Activated naive CD4-positive, alpha-beta T cell treated with anti-CD3 and anti-CD28 coated beads for 36 hours (primary cell): ENCODE measurements around the gene TNFAIP3. TPM values are rescaled to one million over a fixed set of nuclear protein-coding genes. Genes with fewer than 3 reads are reported as not detected.

Experiments
- CTCF ChIA-PET: fragments of 350-600 bp; sonication (Branson Sonifier 250); formaldehyde crosslinking; loops from one replicate; lab custom pipeline; 2021; ENCODE audit warnings: antibody characterized with exemption; lab: Charles Lee
- DNase-seq: peaks from one replicate; pipeline ENCODE4 v3.0.0-alpha.2; 2020
- H3K27ac Mint-ChIP-seq: one replicate; pipeline ENCODE4 v1.8.0; 2021; ENCODE audit warnings: mild to moderate bottlenecking, mixed read lengths
- H3K27me3 Mint-ChIP-seq: one replicate; pipeline ENCODE4 v1.8.0; 2021; ENCODE audit warnings: low read depth, mixed read lengths
- H3K36me3 Mint-ChIP-seq: one replicate; pipeline ENCODE4 v1.8.0; 2021; ENCODE audit warnings: low read depth, mixed read lengths
- H3K4me1 Mint-ChIP-seq: one replicate; pipeline ENCODE4 v1.8.0; 2021; ENCODE audit warnings: low read depth, mixed read lengths
- H3K4me3 Mint-ChIP-seq: one replicate; pipeline ENCODE4 v1.8.0; 2021; ENCODE audit warnings: mild to moderate bottlenecking, moderate library complexity, mixed read lengths
- H3K9me3 Mint-ChIP-seq: one replicate; pipeline ENCODE4 v1.8.0; 2021; ENCODE audit warnings: mixed read lengths
- intact Hi-C: fragments of 100-400 bp; cut with micrococcal nuclease; formaldehyde crosslinking; loops from one replicate; pipeline ENCODE4 v1.15.1; 2023
- total RNA-seq, 2 experiments: library from RNA; stranded (reverse); gene quantifications; one replicate each; pipeline ENCODE4 v1.2.3, GENCODE V29; 2021

TNFAIP3 gene
- total RNA-seq, 2 experiments from 2014 or later = 289 to 294 TPM

GRCh38 chr6:137866200-137866913 lies 702 bp upstream of the TNFAIP3 start:
- H3K9me3 Mint-ChIP-seq = no peaks in the 10 kb centered on the region
- peak overlapping the region; percentile 88 for H3K4me3 Mint-ChIP-seq
- H3K27ac Mint-ChIP-seq = peak overlapping the region; percentile 98
- H3K27me3 Mint-ChIP-seq = no peaks in the 10 kb centered on the region
- DNase-seq = peak; percentile 49
- peaks cover 46% of the 10 kb centered on the region for H3K36me3 Mint-ChIP-seq
- intact Hi-C loops = loop anchor here (1.0 to 5.0 kb wide), 6 partner anchors 17 to 1271 kb away; partner anchors contain the start of gene HECA
- H3K4me1 Mint-ChIP-seq = peaks cover 39% of the 10 kb centered on the region
- CTCF ChIA-PET = interaction anchor here (0.5 to 8.1 kb wide), 23 partner anchors 8 to 161 kb away, joined by 3 to 161 read pairs (median 5); no protein-coding TSS in a partner anchor

- H3K4me1 Mint-ChIP-seq = peaks cover 24% of the 10 kb centered on the region
- CTCF ChIA-PET = interaction anchor here (0.5 to 8.1 kb wide), 26 partner anchors 9 to 1071 kb away, joined by 3 to 161 read pairs (median 5); no protein-coding TSS in a partner anchor
- H3K9me3 Mint-ChIP-seq = no peaks in the 10 kb centered on the region
- DNase-seq = peak; percentile 70
- peaks cover 61% of the 10 kb centered on the region for H3K36me3 Mint-ChIP-seq
- H3K27me3 Mint-ChIP-seq = no peaks in the 10 kb centered on the region
- H3K4me3 Mint-ChIP-seq = peak overlapping the region; percentile 89
- intact Hi-C loops = loop anchor here (1.0 to 5.0 kb wide), 3 partner anchors 68 to 1269 kb away; partner anchors contain the start of gene HECA
- peak overlapping the region; percentile 99 for H3K27ac Mint-ChIP-seq
Observed at GRCh38 chr6:137867685-137868509, 838 bp downstream of the TNFAIP3 start.

GRCh38 chr6:137868721-137869548 lies 1.9 kb downstream of the TNFAIP3 start:
- H3K36me3 Mint-ChIP-seq = peaks cover 71% of the 10 kb centered on the region
- no peak for DNase-seq
- H3K4me1 Mint-ChIP-seq = peaks cover 19% of the 10 kb centered on the region
- CTCF ChIA-PET = interaction anchor here (0.6 to 8.1 kb wide), 25 partner anchors 12 to 169 kb away, joined by 3 to 161 read pairs (median 12); no protein-coding TSS in a partner anchor
- H3K27me3 Mint-ChIP-seq = no peaks in the 10 kb centered on the region
- H3K27ac Mint-ChIP-seq = peak overlapping the region; percentile 99
- no peaks in the 10 kb centered on the region for H3K9me3 Mint-ChIP-seq
- intact Hi-C loops = loop anchor here (1.0 to 5.0 kb wide), 3 partner anchors 71 to 1268 kb away; partner anchors contain the start of gene HECA
- peak overlapping the region; percentile 89 for H3K4me3 Mint-ChIP-seq

- H3K4me1 Mint-ChIP-seq = peaks cover 18% of the 10 kb centered on the region
- peak overlapping the region; percentile 89 for H3K4me3 Mint-ChIP-seq
- intact Hi-C loops = loop anchor here (1.0 to 10.0 kb wide), 7 partner anchors 71 to 1268 kb away; partner anchors contain the start of gene HECA
- DNase-seq = no peak
- H3K27ac Mint-ChIP-seq = peak overlapping the region; percentile 99
- no peaks in the 10 kb centered on the region for H3K9me3 Mint-ChIP-seq
- H3K27me3 Mint-ChIP-seq = no peaks in the 10 kb centered on the region
- peaks cover 75% of the 10 kb centered on the region for H3K36me3 Mint-ChIP-seq
- CTCF ChIA-PET = interaction anchor here (0.5 to 8.1 kb wide), 29 partner anchors 11 to 239 kb away, joined by 3 to 161 read pairs (median 5); no protein-coding TSS in a partner anchor
Observed at GRCh38 chr6:137869549-137870307, 2.7 kb downstream of the TNFAIP3 start.

GRCh38 chr6:137870308-137870644 lies 3.2 kb downstream of the TNFAIP3 start:
- Mint-ChIP-seq H3K27ac (peak overlapping the region; percentile 99), H3K4me3 (peak overlapping the region; percentile 89), H3K36me3 (peaks cover 80% of the 10 kb centered on the region), H3K9me3 (no peaks in the 10 kb centered on the region), H3K27me3 (no peaks in the 10 kb centered on the region), H3K4me1 (peaks cover 18% of the 10 kb centered on the region)
- CTCF ChIA-PET = interaction anchor here (0.5 to 8.1 kb wide), 29 partner anchors 11 to 238 kb away, joined by 3 to 161 read pairs (median 5); no protein-coding TSS in a partner anchor
- DNase-seq = no peak
- intact Hi-C loops = loop anchor here (1.0 to 10.0 kb wide), 4 partner anchors 75 to 545 kb away; no protein-coding TSS in a partner anchor

- peak overlapping the region; percentile 89 for H3K4me3 Mint-ChIP-seq
- peak overlapping the region; percentile 99 for H3K27ac Mint-ChIP-seq
- H3K9me3 Mint-ChIP-seq = no peaks in the 10 kb centered on the region
- intact Hi-C loops = loop anchor here (1.0 to 10.0 kb wide), 4 partner anchors 75 to 544 kb away; no protein-coding TSS in a partner anchor
- DNase-seq = peak; percentile 86
- H3K27me3 Mint-ChIP-seq = no peaks in the 10 kb centered on the region
- peaks cover 85% of the 10 kb centered on the region for H3K36me3 Mint-ChIP-seq
- H3K4me1 Mint-ChIP-seq = peaks cover 18% of the 10 kb centered on the region
- CTCF ChIA-PET = interaction anchor here (0.5 to 8.1 kb wide), 32 partner anchors 10 to 238 kb away, joined by 3 to 161 read pairs (median 4); no protein-coding TSS in a partner anchor
Observed at GRCh38 chr6:137870744-137871247, 3.7 kb downstream of the TNFAIP3 start.

- DNase-seq = no peak
- Mint-ChIP-seq H3K9me3 (no peaks in the 10 kb centered on the region), H3K36me3 (peaks cover 90% of the 10 kb centered on the region), H3K27me3 (no peaks in the 10 kb centered on the region), H3K27ac (peak overlapping the region; percentile 99), H3K4me1 (peaks cover 18% of the 10 kb centered on the region), H3K4me3 (peak overlapping the region; percentile 89)
- intact Hi-C loops = loop anchor here (10.0 kb wide), 1 partner anchor 544 kb away; no protein-coding TSS in a partner anchor
- CTCF ChIA-PET = interaction anchor here (0.7 to 8.1 kb wide), 21 partner anchors 10 to 167 kb away, joined by 3 to 161 read pairs (median 9); no protein-coding TSS in a partner anchor
Observed at GRCh38 chr6:137871291-137871690, 4.2 kb downstream of the TNFAIP3 start.

GRCh38 chr6:137871831-137872454 lies 4.9 kb downstream of the TNFAIP3 start:
- DNase-seq = no peak
- peaks cover 23% of the 10 kb centered on the region for H3K4me1 Mint-ChIP-seq
- H3K9me3 Mint-ChIP-seq = no peaks in the 10 kb centered on the region
- H3K4me3 Mint-ChIP-seq = peak overlapping the region; percentile 89
- H3K36me3 Mint-ChIP-seq = peaks cover 97% of the 10 kb centered on the region
- intact Hi-C loops = loop anchor here (2.0 to 10.0 kb wide), 2 partner anchors 543 to 1275 kb away; no protein-coding TSS in a partner anchor
- CTCF ChIA-PET = interaction anchor here (0.8 to 8.1 kb wide), 18 partner anchors 9 to 167 kb away, joined by 3 to 161 read pairs (median 4); no protein-coding TSS in a partner anchor
- peak overlapping the region; percentile 99 for H3K27ac Mint-ChIP-seq
- no peaks in the 10 kb centered on the region for H3K27me3 Mint-ChIP-seq

- Mint-ChIP-seq H3K27me3 (no peaks in the 10 kb centered on the region), H3K4me1 (peaks cover 30% of the 10 kb centered on the region)
Observed at GRCh38 chr6:137872581-137873115, 5.6 kb downstream of the TNFAIP3 start.

More at GRCh38 chr6:137872581-137873115, 5.6 kb downstream of the TNFAIP3 start:
- DNase-seq = no peak
- Mint-ChIP-seq H3K9me3 (no peaks in the 10 kb centered on the region), H3K27ac (peak overlapping the region; percentile 99), H3K4me3 (peak overlapping the region; percentile 89), H3K36me3 (peaks cover 100% of the 10 kb centered on the region)
- intact Hi-C loops = loop anchor here (1.0 to 10.0 kb wide), 9 partner anchors 10 to 1274 kb away; no protein-coding TSS in a partner anchor
- CTCF ChIA-PET = interaction anchor here (0.8 to 8.1 kb wide), 14 partner anchors 8 to 168 kb away, joined by 3 to 161 read pairs (median 10); no protein-coding TSS in a partner anchor
